Prostate gland (tissue), 2 donors: Measurements from ENCODE around the gene NRDC.

Experiments
- POLR2A ChIP-seq: fragments of 450-650 bp; IDR thresholded peaks from one replicate; pipeline ENCODE4 v1.6.1; 2016; ENCODE audit warnings: antibody characterized with exemption, mild to moderate bottlenecking
- POLR2AphosphoS5 ChIP-seq: sonication (generic); formaldehyde crosslinking; IDR thresholded peaks from one replicate; pipeline ENCODE4 v1.6.1; 2017; ENCODE audit warnings: antibody characterized with exemption
- TF ChIP-seq, protein P1 (sequence below), 4 experiments: fragments of 200-600 bp in 2 of 4; fragments of 450-650 bp in 2 of 4; sonication (generic) in 2 of 4; IDR thresholded peaks; 1 replicate in 3 of 4; 2 replicates in 1 of 4; pipeline ENCODE4 v1.5.1; 2016 to 2019; ENCODE audit warnings: antibody characterized with exemption in 4 of 4, mild to moderate bottlenecking in 2 of 4, moderate library complexity in 2 of 4

DNA sequence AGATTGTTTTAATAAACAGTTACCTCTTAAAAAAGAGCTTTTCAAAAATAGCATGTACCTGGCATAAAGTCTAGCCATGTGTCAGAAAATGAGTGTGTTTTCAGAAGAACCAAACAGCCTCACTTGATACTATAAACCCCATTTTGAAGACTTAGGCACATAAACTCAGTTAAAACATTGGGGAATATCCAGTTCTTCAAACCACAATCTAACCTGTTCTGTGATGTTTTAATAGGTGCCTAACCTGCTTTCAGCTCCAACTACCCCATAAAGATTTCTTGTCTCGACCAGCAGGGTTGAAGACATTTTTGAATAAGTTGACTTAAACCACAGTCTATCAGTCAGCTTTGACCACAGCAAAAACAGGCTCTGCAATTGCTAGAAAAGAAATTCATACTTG is 41.3 kb downstream of the NRDC start:
- TF ChIP-seq POLR2A (no peak), POLR2AphosphoS5 (peak; percentile 59)
- TF ChIP-seq, protein P1, sequence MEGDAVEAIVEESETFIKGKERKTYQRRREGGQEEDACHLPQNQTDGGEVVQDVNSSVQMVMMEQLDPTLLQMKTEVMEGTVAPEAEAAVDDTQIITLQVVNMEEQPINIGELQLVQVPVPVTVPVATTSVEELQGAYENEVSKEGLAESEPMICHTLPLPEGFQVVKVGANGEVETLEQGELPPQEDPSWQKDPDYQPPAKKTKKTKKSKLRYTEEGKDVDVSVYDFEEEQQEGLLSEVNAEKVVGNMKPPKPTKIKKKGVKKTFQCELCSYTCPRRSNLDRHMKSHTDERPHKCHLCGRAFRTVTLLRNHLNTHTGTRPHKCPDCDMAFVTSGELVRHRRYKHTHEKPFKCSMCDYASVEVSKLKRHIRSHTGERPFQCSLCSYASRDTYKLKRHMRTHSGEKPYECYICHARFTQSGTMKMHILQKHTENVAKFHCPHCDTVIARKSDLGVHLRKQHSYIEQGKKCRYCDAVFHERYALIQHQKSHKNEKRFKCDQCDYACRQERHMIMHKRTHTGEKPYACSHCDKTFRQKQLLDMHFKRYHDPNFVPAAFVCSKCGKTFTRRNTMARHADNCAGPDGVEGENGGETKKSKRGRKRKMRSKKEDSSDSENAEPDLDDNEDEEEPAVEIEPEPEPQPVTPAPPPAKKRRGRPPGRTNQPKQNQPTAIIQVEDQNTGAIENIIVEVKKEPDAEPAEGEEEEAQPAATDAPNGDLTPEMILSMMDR (IDR thresholded peaks at IDR 0.05) = no peak
